Natural killer cell (primary cell): ENCODE measurements around the gene C16orf74. TPM values are rescaled to one million over a fixed set of nuclear protein-coding genes. Genes with fewer than 3 reads are reported as not detected.

Source experiments
- ATAC-seq, 3 donors: fragments of 150-1000 bp in 2 of 3; fragments of 200-7000 bp in 1 of 3; cut with Tn5 transposase; 1 replicate in 1 of 3; 2 replicates in 2 of 3; pipeline ENCODE4 v1.10.0; 2021; ENCODE audit warnings: mild to moderate bottlenecking in 2 of 3, moderate library complexity in 2 of 3
- DNase-seq, 2 donors: peaks; one replicate each; pipeline versions ENCODE4 v3.0.0 to v3.0.0-alpha.2; 2013 to 2021; ENCODE audit warnings: mixed read lengths in 1 of 2
- H3K27ac ChIP-seq: one replicate; pipeline ENCODE4 v1.5.1; 2013; ENCODE audit warnings: mild to moderate bottlenecking, low read length
- H3K27me3 ChIP-seq: one replicate; pipeline ENCODE4 v1.6.1; 2013; ENCODE audit warnings: low read length; ENCODE audit not compliant: control insufficient read depth, insufficient read depth
- H3K36me3 ChIP-seq: one replicate; pipeline ENCODE4 v1.6.1; 2013; ENCODE audit warnings: low read length; ENCODE audit not compliant: control insufficient read depth, insufficient read depth
- H3K4me1 ChIP-seq: one replicate; pipeline ENCODE4 v1.6.1; 2013; ENCODE audit warnings: low read length; ENCODE audit not compliant: control insufficient read depth, insufficient read depth
- H3K4me3 ChIP-seq: one replicate; pipeline ENCODE4 v1.5.1; 2013; ENCODE audit warnings: low read length
- H3K9me3 ChIP-seq: one replicate; pipeline ENCODE4 v1.6.1; 2013; ENCODE audit warnings: low read length; ENCODE audit not compliant: control insufficient read depth, insufficient read depth
- H3K27ac Mint-ChIP-seq, 2 donors: one replicate each; pipeline ENCODE4 v1.8.0; 2022; ENCODE audit warnings: mild to moderate bottlenecking in 2 of 2, mixed read lengths in 2 of 2, moderate library complexity in 1 of 2
- H3K27me3 Mint-ChIP-seq, 2 donors: one replicate each; pipeline ENCODE4 v1.8.0; 2022; ENCODE audit warnings: low read depth in 2 of 2, mixed read lengths in 2 of 2
- H3K36me3 Mint-ChIP-seq: one replicate; pipeline ENCODE4 v1.8.0; 2022; ENCODE audit warnings: mixed read lengths
- H3K4me1 Mint-ChIP-seq, 2 donors: one replicate each; pipeline ENCODE4 v1.8.0; 2022; ENCODE audit warnings: mixed read lengths in 2 of 2
- H3K4me3 Mint-ChIP-seq: one replicate; pipeline ENCODE4 v1.8.0; 2022; ENCODE audit warnings: mild to moderate bottlenecking, moderate library complexity, mixed read lengths
- H3K9me3 Mint-ChIP-seq, 2 donors: one replicate each; pipeline ENCODE4 v1.8.0; 2022; ENCODE audit warnings: mixed read lengths in 2 of 2
- CTCF ChIP-seq: fragments of 200-600 bp; IDR thresholded peaks from one replicate; pipeline ENCODE4 v1.8.0; 2022; ENCODE audit warnings: antibody characterized with exemption
- WGBS: methylation state at CpG from one replicate; pipeline ENCODE4 v1.1.7; 2013; ENCODE audit warnings: missing lambda C conversion rate; ENCODE audit not compliant: insufficient coverage; 5-methylcytosine and 5-hydroxymethylcytosine counted together
- intact Hi-C: fragments of 100-400 bp; cut with micrococcal nuclease; formaldehyde crosslinking; loops from one replicate; pipeline ENCODE4 v1.14.2; 2022
- total RNA-seq, 4 donors: library from RNA; stranded (reverse); fragments of 120-200 nt in 1 of 4; gene quantifications; one replicate each; pipeline versions ENCODE4 v1.2.3 to v1.2.4, GENCODE V29; 2013 to 2022

Gene C16orf74
- total RNA-seq, 3 donors from 2014 or later (not counting 1 experiment from before 2014, with no cell fraction given): 0.71 to 2.2 (median 1.8) TPM

- no peaks in the 10 kb centered on the region for H3K36me3 Mint-ChIP-seq
- no peak for TF ChIP-seq CTCF
- H3K4me3 ChIP-seq: no peak overlapping the region
- H3K4me1 ChIP-seq: no peaks in the 10 kb centered on the region
- no peaks in the 10 kb centered on the region for H3K27me3 ChIP-seq
- no peak overlapping the region for H3K27ac Mint-ChIP-seq
- intact Hi-C loops: loop anchor here (10.0 kb wide), 1 partner anchor 57 kb away; no protein-coding TSS in a partner anchor
- WGBS: 98% methylated on average over 3 of the region's 3 CpGs
- no peak overlapping the region for H3K27ac ChIP-seq
- no peak overlapping the region for H3K4me3 Mint-ChIP-seq
- no peaks in the 10 kb centered on the region for H3K27me3 Mint-ChIP-seq
- no peaks in the 10 kb centered on the region for H3K9me3 ChIP-seq
- peaks cover 5% of the 10 kb centered on the region in 2 donors for H3K4me1 Mint-ChIP-seq
- peaks cover 82% of the 10 kb centered on the region for H3K36me3 ChIP-seq
- DNase-seq: no peak
- ATAC-seq: no peak
- no peaks in the 10 kb centered on the region for H3K9me3 Mint-ChIP-seq
These were observed 92.9 kb downstream of the C16orf74 start for GRCh38 chr16:85657996-85658395.

Other genes with a start within 250 kb of the C16orf74 start
- gene GSE1, start 137.8 kb downstream of the C16orf74 start, total RNA-seq: 100 to 1,000 TPM; 232 to 277 (median 233) TPM
- 1 to 10 TPM in 1 of 3 donors, under 1 TPM in 2; 0.73 to 2.6 (median 0.89) TPM for gene GINS2, start 62.1 kb downstream of the C16orf74 start, total RNA-seq
- gene EMC8, start 48.4 kb upstream of the C16orf74 start, total RNA-seq: 10 to 100 TPM; 21.2 to 26.4 (median 24.1) TPM
- gene COX4I1, start 48.6 kb upstream of the C16orf74 start, total RNA-seq: 100 to 1,000 TPM; 338 to 422 (median 410) TPM
- gene IRF8, start 148.1 kb upstream of the C16orf74 start, total RNA-seq: 100 to 1,000 TPM; 101 to 167 (median 122) TPM